Measurements from ENCODE around the gene RNASET2.

DNA sequence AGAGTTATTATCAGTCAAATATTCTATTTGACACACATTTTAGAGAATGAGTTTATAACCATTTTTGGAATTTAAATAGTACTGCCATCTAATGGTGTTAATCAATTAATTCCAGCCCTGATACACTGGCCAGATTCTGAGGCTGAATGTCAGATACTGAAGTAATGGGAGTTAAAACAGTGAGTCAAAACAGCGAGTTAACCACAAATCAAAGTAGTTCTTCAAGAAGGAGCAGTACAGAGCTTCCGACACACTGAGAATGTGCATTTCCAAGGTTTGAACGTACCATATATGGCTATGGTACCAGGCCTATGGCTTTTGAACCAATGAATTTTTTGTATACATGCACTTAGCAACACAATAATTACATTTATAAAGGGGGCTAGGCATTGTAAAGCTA is 31.6 kb upstream of the RNASET2 start:
- TF ChIP-seq, protein P1, sequence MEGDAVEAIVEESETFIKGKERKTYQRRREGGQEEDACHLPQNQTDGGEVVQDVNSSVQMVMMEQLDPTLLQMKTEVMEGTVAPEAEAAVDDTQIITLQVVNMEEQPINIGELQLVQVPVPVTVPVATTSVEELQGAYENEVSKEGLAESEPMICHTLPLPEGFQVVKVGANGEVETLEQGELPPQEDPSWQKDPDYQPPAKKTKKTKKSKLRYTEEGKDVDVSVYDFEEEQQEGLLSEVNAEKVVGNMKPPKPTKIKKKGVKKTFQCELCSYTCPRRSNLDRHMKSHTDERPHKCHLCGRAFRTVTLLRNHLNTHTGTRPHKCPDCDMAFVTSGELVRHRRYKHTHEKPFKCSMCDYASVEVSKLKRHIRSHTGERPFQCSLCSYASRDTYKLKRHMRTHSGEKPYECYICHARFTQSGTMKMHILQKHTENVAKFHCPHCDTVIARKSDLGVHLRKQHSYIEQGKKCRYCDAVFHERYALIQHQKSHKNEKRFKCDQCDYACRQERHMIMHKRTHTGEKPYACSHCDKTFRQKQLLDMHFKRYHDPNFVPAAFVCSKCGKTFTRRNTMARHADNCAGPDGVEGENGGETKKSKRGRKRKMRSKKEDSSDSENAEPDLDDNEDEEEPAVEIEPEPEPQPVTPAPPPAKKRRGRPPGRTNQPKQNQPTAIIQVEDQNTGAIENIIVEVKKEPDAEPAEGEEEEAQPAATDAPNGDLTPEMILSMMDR (IDR thresholded peaks at IDR 0.05; ENCODE audit: poor library complexity, severe bottlenecking): peak; percentile 12
- TF ChIP-seq SMC3 (conservative IDR thresholded peaks at IDR 0.05; ENCODE audit: poor library complexity): no peak
- no peak for TF ChIP-seq EZH2 (IDR thresholded peaks at IDR 0.05; ENCODE audit: borderline replicate concordance, insufficient read depth, low read length, poor library complexity, severe bottlenecking)
- TF ChIP-seq EP300 (conservative IDR thresholded peaks at IDR 0.05; ENCODE audit: poor library complexity, severe bottlenecking): no peak
- TF ChIP-seq POLR2AphosphoS5 (IDR thresholded peaks at IDR 0.05): no peak
- TF ChIP-seq RAD21 (conservative IDR thresholded peaks at IDR 0.05): no peak

Data from neural cell (in vitro differentiated cells).